GM12878 (cell line): ENCODE measurements around the gene NCF4. TPM values are rescaled to one million over a fixed set of nuclear protein-coding genes. Genes with fewer than 3 reads are reported as not detected.

Experiments
- ASH2L ChIP-seq: fragments of 300-600, 200-600 bp; sonication (generic); IDR thresholded peaks from 2 replicates; pipeline ENCODE4 v1.6.1; 2017; ENCODE audit warnings: low read depth, mild to moderate bottlenecking, borderline replicate concordance
- BRCA1 ChIP-seq: IDR thresholded peaks from 2 replicates; pipeline ENCODE4 v1.6.1; 2011; ENCODE audit warnings: low read depth, low read length, improper control_type of control experiment
- CHD1 ChIP-seq: IDR thresholded peaks from 2 replicates; pipeline ENCODE4 v1.6.1; 2012; ENCODE audit warnings: low read depth, low read length, improper control_type of control experiment
- DPF2 ChIP-seq: fragments of 450-650 bp; IDR thresholded peaks from 2 replicates; pipeline ENCODE4 v1.6.1; 2017; ENCODE audit warnings: mild to moderate bottlenecking
- FOXK2 ChIP-seq: fragments of 450-650 bp; IDR thresholded peaks from 2 replicates; pipeline ENCODE4 v1.6.1; 2017; ENCODE audit warnings: mild to moderate bottlenecking, moderate library complexity
- GATAD2B ChIP-seq: fragments of 450-650 bp; conservative IDR thresholded peaks from 2 replicates; pipeline ENCODE4 v1.6.1; 2017; ENCODE audit warnings: low read depth, mild to moderate bottlenecking, moderate library complexity
- KAT2A ChIP-seq: conservative IDR thresholded peaks from 2 replicates; pipeline ENCODE4 v1.6.1; 2011; ENCODE audit warnings: low read depth, low read length; ENCODE audit not compliant: control insufficient read depth
- MEF2A ChIP-seq: IDR thresholded peaks from 2 replicates; pipeline ENCODE4 v1.6.1; 2011; ENCODE audit warnings: low read depth, mild to moderate bottlenecking, low read length, moderate library complexity; ENCODE audit not compliant: insufficient read depth
- MEF2B ChIP-seq: fragments of 450-650 bp; IDR thresholded peaks from 2 replicates; pipeline ENCODE4 v1.6.1; 2018; ENCODE audit warnings: mild to moderate bottlenecking, moderate library complexity; ENCODE audit not compliant: partially characterized antibody, poor library complexity, severe bottlenecking
- NBN ChIP-seq: fragments of 450-650 bp; IDR thresholded peaks from 2 replicates; pipeline ENCODE4 v1.6.1; 2016
- NR2C1 ChIP-seq: fragments of 450-650 bp; IDR thresholded peaks from 2 replicates; pipeline ENCODE4 v1.6.1; 2017; ENCODE audit warnings: antibody characterized with exemption, mild to moderate bottlenecking, moderate library complexity
- POLR2A ChIP-seq: IDR thresholded peaks from 2 replicates; pipeline ENCODE4 v1.6.1; 2011; ENCODE audit warnings: low read depth, mild to moderate bottlenecking, low read length
- RAD51 ChIP-seq: fragments of 450-650 bp; IDR thresholded peaks from 2 replicates; pipeline ENCODE4 v1.6.1; 2016; ENCODE audit warnings: moderate library complexity, mild to moderate bottlenecking, inconsistent platforms
- RELA ChIP-seq: fragments of 450-650 bp; IDR thresholded peaks from 2 replicates; pipeline ENCODE4 v1.8.0; 2014; ENCODE audit warnings: borderline replicate concordance; ENCODE audit not compliant: partially characterized antibody
- RFX5 ChIP-seq: IDR thresholded peaks from 2 replicates; pipeline ENCODE4 v1.6.1; 2011; ENCODE audit warnings: low read depth, low read length, improper control_type of control experiment
- RUNX3 ChIP-seq: IDR thresholded peaks from 2 replicates; pipeline ENCODE4 v1.6.1; 2012; ENCODE audit warnings: low read length, inconsistent platforms
- SMAD1 ChIP-seq: fragments of 450-650 bp; IDR thresholded peaks from 2 replicates; pipeline ENCODE4 v1.6.1; 2018; ENCODE audit warnings: mild to moderate bottlenecking, low read depth; ENCODE audit not compliant: partially characterized antibody
- SMAD5 ChIP-seq: IDR thresholded peaks from 2 replicates; pipeline ENCODE4 v1.6.1; 2016; ENCODE audit warnings: antibody characterized with exemption, low read depth
- SMC3 ChIP-seq: IDR thresholded peaks from 2 replicates; pipeline ENCODE4 v1.6.1; 2011; ENCODE audit warnings: low read length, improper control_type of control experiment, borderline replicate concordance
- SP1 ChIP-seq: IDR thresholded peaks from one replicate; pipeline ENCODE4 v1.6.1; 2011; ENCODE audit warnings: low read depth, low read length
- SPI1 ChIP-seq: IDR thresholded peaks from 2 replicates; pipeline ENCODE4 v1.6.1; 2011; ENCODE audit warnings: low read depth, mild to moderate bottlenecking, low read length, moderate library complexity, borderline replicate concordance; ENCODE audit not compliant: insufficient read depth
- TCF12 ChIP-seq: IDR thresholded peaks from 2 replicates; pipeline ENCODE4 v1.6.1; 2011; ENCODE audit warnings: low read depth, mild to moderate bottlenecking, low read length
- YBX1 ChIP-seq: fragments of 450-650 bp; IDR thresholded peaks from 2 replicates; pipeline ENCODE4 v1.6.1; 2016; ENCODE audit warnings: antibody characterized with exemption
- ZNF622 ChIP-seq: fragments of 450-650 bp; IDR thresholded peaks from 2 replicates; pipeline ENCODE4 v1.6.1; 2017; ENCODE audit warnings: mild to moderate bottlenecking, inconsistent platforms
- ZZZ3 ChIP-seq: IDR thresholded peaks from 2 replicates; pipeline ENCODE4 v1.6.1; 2011; ENCODE audit warnings: low read depth; ENCODE audit not compliant: control insufficient read depth, insufficient read length
- polyA plus RNA-seq, 11 experiments: library from polyadenylated mRNA; depleted of rRNA in 4 of 11; unstranded in 6 of 11; stranded (reverse) in 5 of 11; fragments of >200 nt; fragmentation: Nextera tagmentation in 4 of 11; fragmentation: Illumina TruSeq in 1 of 11; extraction: Ambion mirVana in 4 of 11; extraction: Trizol in 1 of 11; gene quantifications; 1 replicate in 1 of 11; 2 replicates in 10 of 11; pipeline versions ENCODE4 v1.2.1 to v1.2.3, GENCODE V29; 2011 to 2016; ENCODE audit warnings: inconsistent platforms in 2 of 11, missing spikeins in 2 of 11, low read depth in 1 of 11
- total RNA-seq, 4 experiments: library from RNA; depleted of rRNA in 3 of 4; stranded (reverse); fragments of >200 nt in 3 of 4; fragmentation: Illumina TruSeq in 1 of 4; extraction: Trizol in 1 of 4; gene quantifications; 2 replicates each; pipeline versions ENCODE4 v1.2.1 to v1.2.3, GENCODE V29; 2013 to 2021
- TF ChIP-seq, protein P1 (sequence below): IDR thresholded peaks from 2 replicates; pipeline ENCODE4 v1.6.1; 2012; ENCODE audit warnings: improper control_type of control experiment, low read depth, low read length; ENCODE audit not compliant: insufficient replicate concordance
- TF ChIP-seq, protein P2 (sequence below): fragments of 150-350 bp; IDR thresholded peaks from 2 replicates; pipeline ENCODE4 v1.6.1; 2014; ENCODE audit warnings: mild to moderate bottlenecking, low read depth, low read length

Gene NCF4
- total and polyA plus RNA-seq, 10 of the 15 experiments (the other 5 are each of a cell fraction or from before 2014, with no cell fraction given) = 22.9 to 136 (median 72.5) TPM

GRCh38 chr22:36862251-36863242 is 1.7 kb downstream of the NCF4 start (continued):
- TF ChIP-seq, protein P1, sequence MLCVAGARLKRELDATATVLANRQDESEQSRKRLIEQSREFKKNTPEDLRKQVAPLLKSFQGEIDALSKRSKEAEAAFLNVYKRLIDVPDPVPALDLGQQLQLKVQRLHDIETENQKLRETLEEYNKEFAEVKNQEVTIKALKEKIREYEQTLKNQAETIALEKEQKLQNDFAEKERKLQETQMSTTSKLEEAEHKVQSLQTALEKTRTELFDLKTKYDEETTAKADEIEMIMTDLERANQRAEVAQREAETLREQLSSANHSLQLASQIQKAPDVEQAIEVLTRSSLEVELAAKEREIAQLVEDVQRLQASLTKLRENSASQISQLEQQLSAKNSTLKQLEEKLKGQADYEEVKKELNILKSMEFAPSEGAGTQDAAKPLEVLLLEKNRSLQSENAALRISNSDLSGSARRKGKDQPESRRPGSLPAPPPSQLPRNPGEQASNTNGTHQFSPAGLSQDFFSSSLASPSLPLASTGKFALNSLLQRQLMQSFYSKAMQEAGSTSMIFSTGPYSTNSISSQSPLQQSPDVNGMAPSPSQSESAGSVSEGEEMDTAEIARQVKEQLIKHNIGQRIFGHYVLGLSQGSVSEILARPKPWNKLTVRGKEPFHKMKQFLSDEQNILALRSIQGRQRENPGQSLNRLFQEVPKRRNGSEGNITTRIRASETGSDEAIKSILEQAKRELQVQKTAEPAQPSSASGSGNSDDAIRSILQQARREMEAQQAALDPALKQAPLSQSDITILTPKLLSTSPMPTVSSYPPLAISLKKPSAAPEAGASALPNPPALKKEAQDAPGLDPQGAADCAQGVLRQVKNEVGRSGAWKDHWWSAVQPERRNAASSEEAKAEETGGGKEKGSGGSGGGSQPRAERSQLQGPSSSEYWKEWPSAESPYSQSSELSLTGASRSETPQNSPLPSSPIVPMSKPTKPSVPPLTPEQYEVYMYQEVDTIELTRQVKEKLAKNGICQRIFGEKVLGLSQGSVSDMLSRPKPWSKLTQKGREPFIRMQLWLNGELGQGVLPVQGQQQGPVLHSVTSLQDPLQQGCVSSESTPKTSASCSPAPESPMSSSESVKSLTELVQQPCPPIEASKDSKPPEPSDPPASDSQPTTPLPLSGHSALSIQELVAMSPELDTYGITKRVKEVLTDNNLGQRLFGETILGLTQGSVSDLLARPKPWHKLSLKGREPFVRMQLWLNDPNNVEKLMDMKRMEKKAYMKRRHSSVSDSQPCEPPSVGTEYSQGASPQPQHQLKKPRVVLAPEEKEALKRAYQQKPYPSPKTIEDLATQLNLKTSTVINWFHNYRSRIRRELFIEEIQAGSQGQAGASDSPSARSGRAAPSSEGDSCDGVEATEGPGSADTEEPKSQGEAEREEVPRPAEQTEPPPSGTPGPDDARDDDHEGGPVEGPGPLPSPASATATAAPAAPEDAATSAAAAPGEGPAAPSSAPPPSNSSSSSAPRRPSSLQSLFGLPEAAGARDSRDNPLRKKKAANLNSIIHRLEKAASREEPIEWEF = no peak
- TF ChIP-seq NR2C1 (no peak), MEF2A (0 out of 2 replicates have a peak, but pooled peaks have one; percentile 50), SMAD5 (no peak), POLR2A (peak; percentile 57), RAD51 (0 out of 2 replicates have a peak, but pooled peaks have one; percentile 33), RFX5 (no peak), TCF12 (peak; percentile 99), SMAD1 (no peak), SP1 (peak; percentile 75), CHD1 (no peak), FOXK2 (no peak), YBX1 (no peak), BRCA1 (no peak), RELA (peak; percentile 39), SMC3 (no peak), ASH2L (no peak), SPI1 (peak; percentile 87), ZZZ3 (no peak), KAT2A (no peak), GATAD2B (peak; percentile 94; the same call in 1 of the 2 replicates), NBN (peak; percentile 75), DPF2 (peak; percentile 99), RUNX3 (peak; percentile 78), ZNF622 (no peak), MEF2B (peak; percentile 57)
- TF ChIP-seq, protein P2, sequence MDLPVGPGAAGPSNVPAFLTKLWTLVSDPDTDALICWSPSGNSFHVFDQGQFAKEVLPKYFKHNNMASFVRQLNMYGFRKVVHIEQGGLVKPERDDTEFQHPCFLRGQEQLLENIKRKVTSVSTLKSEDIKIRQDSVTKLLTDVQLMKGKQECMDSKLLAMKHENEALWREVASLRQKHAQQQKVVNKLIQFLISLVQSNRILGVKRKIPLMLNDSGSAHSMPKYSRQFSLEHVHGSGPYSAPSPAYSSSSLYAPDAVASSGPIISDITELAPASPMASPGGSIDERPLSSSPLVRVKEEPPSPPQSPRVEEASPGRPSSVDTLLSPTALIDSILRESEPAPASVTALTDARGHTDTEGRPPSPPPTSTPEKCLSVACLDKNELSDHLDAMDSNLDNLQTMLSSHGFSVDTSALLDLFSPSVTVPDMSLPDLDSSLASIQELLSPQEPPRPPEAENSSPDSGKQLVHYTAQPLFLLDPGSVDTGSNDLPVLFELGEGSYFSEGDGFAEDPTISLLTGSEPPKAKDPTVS = no peak
